Ovary (tissue), 9 donors: ENCODE measurements around the gene S100A14. TPM values are rescaled to one million over a fixed set of nuclear protein-coding genes. Genes with fewer than 3 reads are reported as not detected.
A peak's percentile ranks its signal among the peaks of the same experiment; 100 is the strongest.

ENCODE experiments used
- DNase-seq, 5 donors: peaks; one replicate each; pipeline ENCODE4 v3.0.0-alpha.2; 2019 to 2020
- H3K27ac ChIP-seq, 2 donors: fragments of 200-600 bp; one replicate each; pipeline versions ENCODE4 v1.5.1 to v1.8.0; 2019 to 2022
- H3K27me3 ChIP-seq: fragments of 200-600 bp; one replicate; pipeline ENCODE4 v1.8.0; 2022
- H3K36me3 ChIP-seq: fragments of 200-600 bp; sonication (generic); one replicate; pipeline ENCODE4 v1.5.1; 2019
- H3K4me1 ChIP-seq: one replicate; pipeline ENCODE4 v1.8.1; 2013; ENCODE audit warnings: mild to moderate bottlenecking, moderate library complexity; ENCODE audit not compliant: insufficient read depth
- H3K4me3 ChIP-seq: fragments of 200-600 bp; sonication (generic); one replicate; pipeline ENCODE4 v1.5.1; 2017
- H3K9me3 ChIP-seq, 2 donors: fragments of 200-600 bp in 1 of 2; sonication (generic) in 1 of 2; one replicate each; pipeline versions ENCODE4 v1.5.1 to v1.8.1; 2013 to 2019; ENCODE audit warnings: mild to moderate bottlenecking in 1 of 2, moderate library complexity in 1 of 2
- EP300 ChIP-seq: sonication (generic); formaldehyde crosslinking; IDR thresholded peaks from one replicate; pipeline ENCODE4 v1.6.1; 2017; ENCODE audit warnings: antibody characterized with exemption
- POLR2A ChIP-seq: fragments of 450-650 bp; IDR thresholded peaks from one replicate; pipeline ENCODE4 v1.6.1; 2017; ENCODE audit warnings: antibody characterized with exemption, mild to moderate bottlenecking, moderate library complexity
- WGBS, 3 donors: extraction: QIAGEN DNeasy Blood & Tissue Kit in 1 of 3; methylation state at CpG; one replicate each; pipeline versions ENCODE4 v1.1.5 to v1.1.7; 2013 to 2017; 5-methylcytosine and 5-hydroxymethylcytosine counted together
- intact Hi-C, 4 donors: fragments of 100-400 bp; cut with DNase I; formaldehyde crosslinking; loops; one replicate each; pipeline versions ENCODE4 v1.11.0 to v1.15.1; 2022 to 2023
- polyA plus RNA-seq, 2 donors: library from polyadenylated mRNA; stranded (reverse); fragments of 200-250 nt in 1 of 2; fragments of 350-450 nt in 1 of 2; fragmentation: Illumina TruSeq in 1 of 2; extraction: RNeasy Lipid Tissue Mini Kit (QIAGEN cat#74804) in 1 of 2; gene quantifications; one replicate each; pipeline ENCODE4 v1.2.3, GENCODE V29; 2013 to 2014
- total RNA-seq, 7 donors: library from RNA; depleted of rRNA in 2 of 7; stranded (reverse); fragments of >200 nt in 2 of 7; fragmentation: NEBNext Ultra II Directional in 3 of 7; extraction: Animal tissue kit (Norgen Biotek cat#: 25700) in 3 of 7; gene quantifications; one replicate each; pipeline versions ENCODE4 v1.1.0 to v1.2.4, GENCODE V29; 2016 to 2023
- TF ChIP-seq, protein P1 (sequence below), 3 donors: fragments of 450-650 bp in 2 of 3; fragments of 200-600 bp in 1 of 3; IDR thresholded peaks; one replicate each; pipeline versions ENCODE4 v1.5.1 to v1.8.0; 2016 to 2022; ENCODE audit warnings: antibody characterized with exemption in 3 of 3, mild to moderate bottlenecking in 1 of 3
- donor health status: DM: no; HTN: no; CAD: no; lungs with moderate emphysema.
- donor health status: DM: no; HTN: no; CAD: no.
- donor health status: Bipolar disorder and iron deficiency.
- donor health status: DM: yes; HTN: yes; CAD: no.
- donor health status: DM: no; HTN: no; CAD: no.
- donor health status: DM: yes; HTN: yes; CAD: no.

S100A14 gene
- total and polyA plus RNA-seq, 9 donors, result 0.40 to 19.8 (median 2.1) TPM; not detected in 2

DNA sequence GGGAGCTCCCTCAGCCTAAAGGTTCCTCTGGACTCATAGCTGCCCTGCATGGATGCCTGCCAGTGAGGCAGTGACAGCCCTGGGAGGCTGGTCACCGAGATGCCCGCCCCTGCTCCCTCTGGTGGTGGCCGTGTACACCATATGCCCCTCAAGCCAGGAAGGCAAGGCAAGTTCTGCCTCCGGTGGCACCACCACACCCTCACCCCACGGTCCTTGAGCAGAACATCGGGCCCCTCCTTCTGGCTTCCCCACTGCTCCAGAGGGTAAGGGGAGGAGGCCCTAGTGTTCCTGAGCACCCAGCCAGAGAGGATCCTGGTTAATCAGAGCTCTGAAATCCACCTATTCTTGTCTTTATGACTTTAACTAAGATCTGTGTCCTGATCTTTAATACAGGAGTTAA lies 1.5 kb upstream of the S100A14 start:
- TF ChIP-seq, protein P1, sequence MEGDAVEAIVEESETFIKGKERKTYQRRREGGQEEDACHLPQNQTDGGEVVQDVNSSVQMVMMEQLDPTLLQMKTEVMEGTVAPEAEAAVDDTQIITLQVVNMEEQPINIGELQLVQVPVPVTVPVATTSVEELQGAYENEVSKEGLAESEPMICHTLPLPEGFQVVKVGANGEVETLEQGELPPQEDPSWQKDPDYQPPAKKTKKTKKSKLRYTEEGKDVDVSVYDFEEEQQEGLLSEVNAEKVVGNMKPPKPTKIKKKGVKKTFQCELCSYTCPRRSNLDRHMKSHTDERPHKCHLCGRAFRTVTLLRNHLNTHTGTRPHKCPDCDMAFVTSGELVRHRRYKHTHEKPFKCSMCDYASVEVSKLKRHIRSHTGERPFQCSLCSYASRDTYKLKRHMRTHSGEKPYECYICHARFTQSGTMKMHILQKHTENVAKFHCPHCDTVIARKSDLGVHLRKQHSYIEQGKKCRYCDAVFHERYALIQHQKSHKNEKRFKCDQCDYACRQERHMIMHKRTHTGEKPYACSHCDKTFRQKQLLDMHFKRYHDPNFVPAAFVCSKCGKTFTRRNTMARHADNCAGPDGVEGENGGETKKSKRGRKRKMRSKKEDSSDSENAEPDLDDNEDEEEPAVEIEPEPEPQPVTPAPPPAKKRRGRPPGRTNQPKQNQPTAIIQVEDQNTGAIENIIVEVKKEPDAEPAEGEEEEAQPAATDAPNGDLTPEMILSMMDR (IDR thresholded peaks at IDR 0.05), result peak in 1 of 3 donors; percentile 60
- TF ChIP-seq POLR2A (no peak), EP300 (no peak)
- peaks cover 11% of the 10 kb centered on the region for H3K4me1 ChIP-seq
- H3K27ac ChIP-seq, result no peak overlapping the region
- H3K9me3 ChIP-seq, result no peaks in the 10 kb centered on the region
- WGBS, 3 donors, result 25 to 46% (median 27%) methylated on average over 6 of the region's 6 CpGs
- H3K27me3 ChIP-seq, result no peaks in the 10 kb centered on the region
- DNase-seq, result peak in 4 of 5 donors; percentile 49 to 79 (median 70)
- intact Hi-C loops, result loop anchor here in 1 of 4 donors (5.0 kb wide), 1 partner anchor 35 kb away; no protein-coding TSS in a partner anchor
- no peaks in the 10 kb centered on the region for H3K36me3 ChIP-seq
- H3K4me3 ChIP-seq, result no peak overlapping the region

DNA sequence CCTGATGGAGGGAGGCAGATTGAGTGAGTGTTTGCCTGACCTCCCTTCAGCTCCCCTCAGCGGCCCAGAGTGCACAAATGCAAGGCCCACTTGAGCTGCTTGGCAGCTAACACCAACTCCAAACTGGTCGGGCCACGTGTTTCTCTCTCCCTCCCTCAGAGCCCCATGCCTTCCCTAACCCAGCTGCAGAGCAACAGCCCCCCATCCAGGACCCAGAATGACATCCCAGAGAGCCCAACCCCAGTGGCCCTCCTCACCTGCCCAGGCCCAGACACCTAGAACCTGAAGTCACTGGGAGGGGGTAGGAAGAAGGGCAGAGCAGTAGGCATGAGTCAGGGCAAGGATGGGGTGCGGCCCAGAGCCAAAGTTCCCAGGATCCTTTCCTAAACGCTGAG lies 789 bp upstream of the S100A14 start:
- H3K27ac ChIP-seq, result no peak overlapping the region
- no peaks in the 10 kb centered on the region for H3K9me3 ChIP-seq
- no peak overlapping the region for H3K4me3 ChIP-seq
- 63 to 76% (median 65%) methylated on average over 5 of the region's 5 CpGs for WGBS, 3 donors
- intact Hi-C loops, result loop anchor here in 1 of 4 donors (5.0 kb wide), 1 partner anchor 35 kb away; no protein-coding TSS in a partner anchor
- TF ChIP-seq, protein P1 (IDR thresholded peaks at IDR 0.05), result no peak
- TF ChIP-seq POLR2A, result no peak
- TF ChIP-seq EP300, result no peak
- no peak for DNase-seq
- H3K36me3 ChIP-seq, result no peaks in the 10 kb centered on the region
- H3K4me1 ChIP-seq, result peaks cover 11% of the 10 kb centered on the region
- H3K27me3 ChIP-seq, result no peaks in the 10 kb centered on the region

DNA sequence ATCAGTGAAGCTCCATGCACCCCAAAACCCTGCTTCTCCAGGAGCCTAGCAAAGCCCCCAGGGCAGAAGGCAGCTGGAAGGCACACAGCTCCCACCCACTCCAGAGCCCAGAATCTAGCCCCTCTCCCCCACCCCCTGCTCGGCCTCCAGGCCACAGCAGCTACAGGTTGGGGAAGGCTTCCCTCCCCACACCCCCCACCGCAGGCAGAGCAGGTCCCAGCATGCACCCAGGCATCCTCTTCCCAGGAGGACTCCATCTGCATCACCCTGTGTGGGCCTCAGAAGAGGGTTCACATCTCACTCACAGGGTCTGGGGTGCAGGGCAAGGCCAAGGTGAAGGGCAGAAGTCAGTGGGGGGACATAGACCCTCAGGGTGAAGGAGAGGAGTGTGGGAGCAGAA lies 719 bp downstream of the S100A14 start:
- 83 to 100% (median 88%) methylated on average over 1 to 2 of the region's 2 CpGs for WGBS, 3 donors
- Histone ChIP-seq H3K9me3 (no peaks in the 10 kb centered on the region), H3K36me3 (no peaks in the 10 kb centered on the region), H3K4me3 (no peak overlapping the region), H3K27me3 (no peaks in the 10 kb centered on the region), H3K27ac (no peak overlapping the region), H3K4me1 (peaks cover 16% of the 10 kb centered on the region)
- no peak for DNase-seq
- intact Hi-C loops, result loop anchor here in 1 of 4 donors (5.0 kb wide), 1 partner anchor 33 kb away; no protein-coding TSS in a partner anchor
- TF ChIP-seq, protein P1 (IDR thresholded peaks at IDR 0.05), result no peak
- no peak for TF ChIP-seq EP300
- no peak for TF ChIP-seq POLR2A

DNA sequence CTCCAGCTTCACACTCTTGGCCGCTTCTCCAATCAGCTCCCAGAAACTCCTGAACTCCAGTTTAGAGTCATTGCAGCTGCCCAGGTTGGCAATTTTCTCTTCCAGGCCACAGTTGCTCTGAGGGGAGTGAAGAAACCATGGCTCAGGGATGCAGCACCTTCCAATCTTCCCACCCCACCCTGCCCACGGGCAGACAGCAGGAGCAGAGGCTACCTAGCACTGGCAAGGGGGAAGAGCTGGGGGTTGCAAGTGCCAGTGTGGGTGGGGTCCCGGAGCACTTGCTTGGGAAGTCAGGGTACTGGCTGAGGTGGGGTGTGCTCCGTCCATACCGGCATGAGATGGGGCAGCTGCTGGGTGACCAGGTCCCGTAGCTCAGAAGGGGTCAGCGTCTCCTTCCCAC lies 1.2 kb downstream of the S100A14 start:
- WGBS, 3 donors, result 87 to 88% (median 88%) methylated on average over 7 of the region's 7 CpGs
- intact Hi-C loops, result loop anchor here in 1 of 4 donors (5.0 kb wide), 1 partner anchor 33 kb away; no protein-coding TSS in a partner anchor
- Histone ChIP-seq H3K36me3 (no peaks in the 10 kb centered on the region), H3K27me3 (no peaks in the 10 kb centered on the region), H3K9me3 (no peaks in the 10 kb centered on the region), H3K4me3 (no peak overlapping the region), H3K4me1 (peaks cover 21% of the 10 kb centered on the region), H3K27ac (no peak overlapping the region)
- no peak for DNase-seq
- TF ChIP-seq, protein P1 (IDR thresholded peaks at IDR 0.05), result no peak
- no peak for TF ChIP-seq POLR2A
- TF ChIP-seq EP300, result no peak
